Measurements from ENCODE around the gene DCXR. TPM values are rescaled to one million over a fixed set of nuclear protein-coding genes. Genes with fewer than 3 reads are reported as not detected.

The DCXR gene
- total and polyA plus RNA-seq, 2 donors (not counting 3 experiments of a cell fraction or from before 2014, with no cell fraction given): 93.0 to 178 TPM

- Histone ChIP-seq H3K9me1 (replicated peaks; ENCODE audit: control insufficient read depth, extremely low read depth, insufficient read depth, low read length) (no peaks in the 10 kb centered on the region), H3K4me1 (ENCODE audit: control insufficient read depth, extremely low read depth, insufficient read depth, low read length) (peaks cover under 1% of the 10 kb centered on the region), H2AFZ (ENCODE audit: low read depth, low read length) (no peak overlapping the region), H3K4me3 (replicated peaks in 1 of 3; ENCODE audit: insufficient read depth in 1 of 3, low read depth in 1 of 3, low read length in 3 of 3) (no peak overlapping the region), H3K9ac (replicated peaks; ENCODE audit: extremely low read depth, insufficient read depth, low read length) (no peak overlapping the region), H3K9me3 (replicated peaks; ENCODE audit: control insufficient read depth, insufficient read depth, low read length) (no peaks in the 10 kb centered on the region), H4K20me1 (replicated peaks; ENCODE audit: control insufficient read depth, extremely low read depth, insufficient read depth, low read length) (no peaks in the 10 kb centered on the region), H3K4me2 (ENCODE audit: insufficient read depth, low read length) (no peak overlapping the region), H3K36me3 (ENCODE audit: control insufficient read depth in 2 of 2, extremely low read depth in 1 of 2, insufficient read depth in 2 of 2, low read length in 2 of 2) (peaks cover 12 to 52% of the 10 kb centered on the region in 2 experiments), H3K27ac (ENCODE audit: insufficient read depth, low read depth, low read length) (no peak overlapping the region), H3K79me2 (ENCODE audit: control insufficient read depth, insufficient read depth, low read length) (no peaks in the 10 kb centered on the region), H3K27me3 (ENCODE audit: control insufficient read depth in 2 of 2, insufficient read depth in 2 of 2, low read length in 2 of 2) (no peaks in the 10 kb centered on the region)
- no TSS peak for BruUV-seq (replicated peaks)
- ChIA-PET CTCF (no interaction called here), POLR2A (no interaction called here)
- TF ChIP-seq FOS (IDR thresholded peaks at IDR 0.05; ENCODE audit: borderline replicate concordance, insufficient read depth, low read length): no peak
- TF ChIP-seq EZH2 (IDR thresholded peaks at IDR 0.05; ENCODE audit: borderline replicate concordance, low read depth, low read length, severe bottlenecking): no peak
- TF ChIP-seq MYC (IDR thresholded peaks at IDR 0.05; ENCODE audit: low read depth, low read length): no peak
- no peak for TF ChIP-seq MAX (IDR thresholded peaks at IDR 0.05; ENCODE audit: insufficient read depth, insufficient read length)
- TF ChIP-seq GATA2 (IDR thresholded peaks at IDR 0.05; ENCODE audit: insufficient read depth, insufficient read length, low read depth, low read length): no peak
- TF ChIP-seq POLR2A (IDR thresholded peaks at IDR 0.05; ENCODE audit: low read depth, low read length): no peak
- no peak for TF ChIP-seq JUN (IDR thresholded peaks at IDR 0.05; ENCODE audit: borderline replicate concordance, insufficient read depth, insufficient read length, low read depth)
- TF ChIP-seq CTCF (IDR thresholded peaks at IDR 0.05; ENCODE audit: extremely low read depth in 1 of 2, insufficient read depth in 1 of 2, low read depth in 1 of 2, low read length in 2 of 2): no peak
- no peak for TF ChIP-seq POLR2AphosphoS5 (IDR thresholded peaks at IDR 0.05; ENCODE audit: insufficient read depth, low read depth, low read length)
- no peak for DNase-seq (ENCODE audit: low read depth, low spot score)
- no peak for FAIRE-seq
- intact Hi-C loops (cut with micrococcal nuclease) (no loop called here), dilution Hi-C loops (cut with MboI; ENCODE audit: extremely low pct_ligation_motif_present, low sequenced_read_pairs) (no loop called here)
These were observed 21.9 kb upstream of the DCXR start for GRCh38 chr17:82059272-82060000.

All from endothelial cell of umbilical vein (primary cell).